GM10248 (cell line): ENCODE results near the gene NOS3.
A peak's percentile ranks its signal among the peaks of the same experiment; 100 is the strongest.

ENCODE experiments used
- CTCF ChIA-PET: fragments of 300-600 bp; sonication (Branson Sonifier 250); formaldehyde crosslinking; extraction: SDS; loops from one replicate; lab custom pipeline; 2021; ENCODE audit warnings: antibody characterized with exemption; lab: Yijun Ruan, JAX
- POLR2A ChIA-PET: fragments of 350-650 bp; sonication (Branson Sonifier 250); formaldehyde crosslinking; extraction: SDS; loops from one replicate; lab custom pipeline; 2020; ENCODE audit warnings: antibody characterized with exemption; lab: Yijun Ruan, JAX
- DNase-seq: peaks from one replicate; pipeline ENCODE4 v3.0.0; 2012; ENCODE audit errors: extremely low spot score
- TF ChIP-seq, protein P1 (sequence below): IDR thresholded peaks from 2 replicates; pipeline ENCODE4 v1.5.1; 2012; ENCODE audit warnings: mild to moderate bottlenecking, low read depth; ENCODE audit errors: extremely low read depth, missing control alignments, control extremely low read depth

The NOS3 gene

DNA sequence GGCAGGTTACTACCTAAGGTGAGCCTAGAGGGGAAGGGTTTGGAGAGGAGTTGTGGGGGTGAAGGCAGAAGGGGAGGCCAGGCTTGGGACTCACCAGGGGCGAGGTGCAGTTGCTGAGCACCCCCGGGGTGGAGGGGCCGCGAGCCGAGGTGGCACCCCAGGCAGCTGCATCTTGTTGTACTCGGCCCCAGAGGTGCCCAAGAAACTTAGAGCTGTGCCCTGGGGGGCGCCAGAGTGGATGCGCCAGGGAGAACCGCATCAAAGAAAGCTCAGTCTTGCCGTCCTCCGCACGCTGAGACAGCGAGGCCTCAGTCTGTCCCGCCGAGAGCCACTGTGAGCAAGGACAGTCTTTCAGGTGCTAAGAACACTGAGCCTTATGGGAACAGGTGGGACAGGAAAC is 26.1 kb downstream of the NOS3 start:
- CTCF ChIA-PET = interaction anchor here (0.9 to 7.9 kb wide), 9 partner anchors 8 to 91 kb away, joined by 3 to 84 read pairs (median 11); partner anchors contain the start of gene NOS3
- TF ChIP-seq, protein P1, sequence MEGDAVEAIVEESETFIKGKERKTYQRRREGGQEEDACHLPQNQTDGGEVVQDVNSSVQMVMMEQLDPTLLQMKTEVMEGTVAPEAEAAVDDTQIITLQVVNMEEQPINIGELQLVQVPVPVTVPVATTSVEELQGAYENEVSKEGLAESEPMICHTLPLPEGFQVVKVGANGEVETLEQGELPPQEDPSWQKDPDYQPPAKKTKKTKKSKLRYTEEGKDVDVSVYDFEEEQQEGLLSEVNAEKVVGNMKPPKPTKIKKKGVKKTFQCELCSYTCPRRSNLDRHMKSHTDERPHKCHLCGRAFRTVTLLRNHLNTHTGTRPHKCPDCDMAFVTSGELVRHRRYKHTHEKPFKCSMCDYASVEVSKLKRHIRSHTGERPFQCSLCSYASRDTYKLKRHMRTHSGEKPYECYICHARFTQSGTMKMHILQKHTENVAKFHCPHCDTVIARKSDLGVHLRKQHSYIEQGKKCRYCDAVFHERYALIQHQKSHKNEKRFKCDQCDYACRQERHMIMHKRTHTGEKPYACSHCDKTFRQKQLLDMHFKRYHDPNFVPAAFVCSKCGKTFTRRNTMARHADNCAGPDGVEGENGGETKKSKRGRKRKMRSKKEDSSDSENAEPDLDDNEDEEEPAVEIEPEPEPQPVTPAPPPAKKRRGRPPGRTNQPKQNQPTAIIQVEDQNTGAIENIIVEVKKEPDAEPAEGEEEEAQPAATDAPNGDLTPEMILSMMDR = no peak

DNA sequence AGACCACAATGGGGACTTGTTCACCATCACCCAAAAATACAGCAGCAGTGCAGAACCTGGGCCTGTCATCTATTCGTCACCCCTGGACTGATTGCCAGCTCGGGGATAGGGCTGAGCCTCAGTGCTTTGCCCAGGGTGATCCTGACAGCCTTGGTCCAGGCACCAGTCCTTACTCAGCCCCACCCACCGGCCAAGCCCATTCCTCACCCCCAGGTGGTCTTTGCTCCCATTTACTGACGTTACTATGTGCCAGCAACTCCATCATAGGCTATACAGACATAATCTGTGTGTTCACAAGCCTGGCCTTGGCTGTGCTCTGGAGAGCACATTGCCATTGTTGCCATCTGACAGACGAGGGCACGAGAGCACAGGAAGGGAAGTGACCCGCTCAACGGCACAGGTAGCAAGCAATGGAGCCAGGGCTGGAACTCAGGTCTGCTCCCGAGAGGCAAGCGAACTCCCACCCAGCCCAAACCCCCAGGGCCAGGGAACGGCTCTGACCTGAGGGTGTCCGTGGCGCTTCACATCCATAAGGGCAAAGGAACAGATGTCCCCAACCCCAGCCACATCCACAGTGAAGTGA is 26.6 kb downstream of the NOS3 start:
- DNase-seq = no peak
- TF ChIP-seq, protein P1 = no peak
- ChIA-PET POLR2A (no interaction called here), CTCF (interaction anchor here (0.9 to 7.9 kb wide), 18 partner anchors 8 to 614 kb away, joined by 3 to 84 read pairs (median 6); partner anchors contain the start of genes ABCB8 and NOS3)

More for the DNA sequence above, 26.1 kb downstream of the NOS3 start:
- POLR2A ChIA-PET = no interaction called here
- DNase-seq = no peak

DNA sequence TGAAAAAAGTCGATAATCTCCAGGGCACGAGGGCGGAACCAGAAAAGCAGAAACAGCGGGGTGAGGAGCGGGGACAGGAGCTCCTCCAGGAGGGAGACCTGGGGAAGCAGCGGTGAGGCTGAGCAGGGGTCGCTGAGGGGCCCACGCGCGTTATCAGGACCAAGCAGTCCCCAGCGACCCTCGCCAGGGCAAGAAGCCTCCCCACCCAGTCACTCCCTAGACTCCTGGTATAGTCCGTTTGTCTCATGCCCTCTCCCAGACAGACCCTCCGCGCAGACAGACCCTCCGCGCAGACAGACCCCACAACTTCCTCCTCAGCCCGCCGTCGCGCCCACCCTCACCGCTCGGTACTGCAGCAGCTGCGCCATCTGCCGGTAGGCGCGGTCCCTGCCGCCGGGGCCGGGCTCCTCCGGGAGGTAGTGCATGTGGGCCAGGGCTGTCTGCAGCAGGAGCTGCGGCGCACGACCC is 27.2 kb downstream of the NOS3 start:
- TF ChIP-seq, protein P1 = peak; percentile 95
- DNase-seq = peak; percentile 83
- ChIA-PET POLR2A (interaction anchor here (0.5 kb wide), 1 partner anchor 19 kb away, joined by 3 read pairs; no protein-coding TSS in a partner anchor), CTCF (interaction anchor here (0.7 to 7.9 kb wide), 31 partner anchors 9 to 613 kb away, joined by 3 to 84 read pairs (median 4); partner anchors contain the start of genes ABCB8, NOS3 and TMUB1)

DNA sequence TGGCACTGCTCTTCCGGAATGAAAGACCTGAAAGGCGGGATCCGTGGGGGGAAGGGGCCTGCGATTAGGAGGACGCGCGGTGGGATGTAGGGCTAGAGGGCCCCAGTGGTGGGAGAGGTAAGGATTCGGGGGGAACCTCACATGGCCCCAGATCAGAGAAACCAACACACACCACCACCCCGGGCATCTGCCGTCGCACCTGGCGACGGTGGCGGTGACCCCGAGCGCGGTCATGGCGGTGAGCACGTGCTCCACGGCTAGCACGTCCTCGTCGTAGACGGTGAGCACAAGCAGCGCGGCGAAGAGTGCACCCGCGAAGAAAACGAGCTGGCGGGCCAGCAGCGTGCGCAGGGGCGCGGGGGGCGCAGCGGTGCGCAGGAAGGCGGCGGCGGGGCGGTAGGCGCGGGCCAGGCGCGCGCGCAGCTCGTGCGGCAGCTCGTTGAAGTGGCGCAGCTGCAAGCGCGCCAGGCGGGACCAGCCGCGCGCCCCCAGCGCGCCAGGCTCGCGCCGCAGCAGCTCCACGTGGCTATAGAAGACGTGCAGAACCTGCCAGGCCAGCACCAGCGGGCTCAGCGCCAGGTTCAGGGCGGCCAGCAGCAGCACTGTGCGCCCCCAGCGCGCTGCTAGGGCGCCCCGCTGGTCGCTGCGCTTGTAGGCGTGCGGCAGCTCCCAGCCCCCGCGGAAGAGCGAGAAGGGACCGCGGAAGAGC is 27.8 kb downstream of the NOS3 start:
- POLR2A ChIA-PET = interaction anchor here (0.5 kb wide), 1 partner anchor 19 kb away, joined by 3 read pairs; no protein-coding TSS in a partner anchor
- no peak for DNase-seq
- TF ChIP-seq, protein P1 = no peak
- CTCF ChIA-PET = interaction anchor here (0.7 to 7.9 kb wide), 34 partner anchors 10 to 612 kb away, joined by 3 to 84 read pairs (median 4); partner anchors contain the start of genes ABCB8, NOS3 and TMUB1

DNA sequence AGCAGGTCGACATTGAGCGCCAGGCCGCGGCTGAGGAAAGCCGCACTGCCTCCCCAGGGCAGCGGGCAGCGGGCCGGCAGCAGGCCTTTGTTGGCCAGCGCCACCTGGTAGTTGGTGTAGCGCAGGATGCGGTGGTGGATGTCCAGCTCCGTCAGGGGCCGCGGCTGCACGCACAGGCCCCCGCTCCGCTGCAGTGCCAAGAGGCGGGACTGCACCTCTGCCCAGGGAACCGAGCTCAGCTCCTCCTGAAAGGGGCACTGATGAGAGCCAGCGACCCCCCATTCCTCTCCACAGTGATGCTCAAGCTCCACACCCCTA is 28.3 kb downstream of the NOS3 start:
- DNase-seq = no peak
- CTCF ChIA-PET = interaction anchor here (0.7 to 7.9 kb wide), 22 partner anchors 10 to 240 kb away, joined by 3 to 84 read pairs (median 5); partner anchors contain the start of genes ABCB8, NOS3 and TMUB1
- POLR2A ChIA-PET = no interaction called here
- TF ChIP-seq, protein P1 = no peak

DNA sequence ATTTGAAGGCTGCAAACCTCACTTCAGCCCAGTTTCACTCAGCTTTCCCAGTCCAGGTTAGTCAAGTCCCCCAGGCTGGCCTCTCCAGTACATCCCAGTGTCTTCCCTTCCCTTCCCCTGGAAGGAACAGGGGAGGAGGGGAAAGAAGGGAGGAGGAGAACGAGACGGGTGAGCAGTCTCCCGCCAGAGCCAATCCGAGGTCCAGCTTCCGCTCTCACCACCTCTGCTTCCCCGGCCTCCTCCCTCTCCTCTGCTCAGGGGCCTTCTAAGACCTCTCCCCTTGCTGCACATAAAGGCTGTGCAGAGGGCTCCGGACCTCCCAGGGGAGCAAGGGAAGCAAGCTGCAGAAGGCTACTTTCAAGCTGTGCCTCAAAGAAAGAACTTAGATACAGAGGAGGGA is 29.4 kb downstream of the NOS3 start:
- CTCF ChIA-PET = interaction anchor here (1.3 to 7.9 kb wide), 7 partner anchors 8 to 121 kb away, joined by 3 to 84 read pairs (median 10); partner anchors contain the start of gene ABCB8

More for the DNA sequence above, 29.4 kb downstream of the NOS3 start:
- TF ChIP-seq, protein P1 = no peak
- POLR2A ChIA-PET = no interaction called here
- no peak for DNase-seq
